Measurements from ENCODE around the gene VWA8.
"Not testable (repeated sequence)": the region's sequence is repeated elsewhere in the genome, so short reads cannot be mapped to it uniquely, and the experiment has no call there.

GRCh38 chr13:41745496-41745895, 215.4 kb downstream of the VWA8 start:
- not testable (repeated sequence) for TF ChIP-seq PHF8 (conservative IDR thresholded peaks at IDR 0.05; ENCODE audit: low read depth, low read length); RXRA (IDR thresholded peaks at IDR 0.05; ENCODE audit: insufficient read depth, low read depth, low read length); HDAC6 (IDR thresholded peaks at IDR 0.05; ENCODE audit: low read depth, low read length); CREB1 (IDR thresholded peaks at IDR 0.05); RAD21 (IDR thresholded peaks at IDR 0.05 in 1 of 2, conservative IDR thresholded peaks at IDR 0.05 in 1 of 2; ENCODE audit: low read depth in 2 of 2, low read length in 2 of 2); EP300 (IDR thresholded peaks at IDR 0.05; ENCODE audit: borderline replicate concordance in 1 of 2, low read depth in 2 of 2, low read length in 2 of 2); NANOG (IDR thresholded peaks at IDR 0.05; ENCODE audit: insufficient read depth, low read depth, low read length, poor library complexity, severe bottlenecking); CHD2 (IDR thresholded peaks at IDR 0.05; ENCODE audit: low read length); EZH2 (IDR thresholded peaks at IDR 0.05; ENCODE audit: low read depth, low read length, severe bottlenecking)
- TF ChIP-seq, protein P1, sequence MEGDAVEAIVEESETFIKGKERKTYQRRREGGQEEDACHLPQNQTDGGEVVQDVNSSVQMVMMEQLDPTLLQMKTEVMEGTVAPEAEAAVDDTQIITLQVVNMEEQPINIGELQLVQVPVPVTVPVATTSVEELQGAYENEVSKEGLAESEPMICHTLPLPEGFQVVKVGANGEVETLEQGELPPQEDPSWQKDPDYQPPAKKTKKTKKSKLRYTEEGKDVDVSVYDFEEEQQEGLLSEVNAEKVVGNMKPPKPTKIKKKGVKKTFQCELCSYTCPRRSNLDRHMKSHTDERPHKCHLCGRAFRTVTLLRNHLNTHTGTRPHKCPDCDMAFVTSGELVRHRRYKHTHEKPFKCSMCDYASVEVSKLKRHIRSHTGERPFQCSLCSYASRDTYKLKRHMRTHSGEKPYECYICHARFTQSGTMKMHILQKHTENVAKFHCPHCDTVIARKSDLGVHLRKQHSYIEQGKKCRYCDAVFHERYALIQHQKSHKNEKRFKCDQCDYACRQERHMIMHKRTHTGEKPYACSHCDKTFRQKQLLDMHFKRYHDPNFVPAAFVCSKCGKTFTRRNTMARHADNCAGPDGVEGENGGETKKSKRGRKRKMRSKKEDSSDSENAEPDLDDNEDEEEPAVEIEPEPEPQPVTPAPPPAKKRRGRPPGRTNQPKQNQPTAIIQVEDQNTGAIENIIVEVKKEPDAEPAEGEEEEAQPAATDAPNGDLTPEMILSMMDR (IDR thresholded peaks at IDR 0.05; ENCODE audit: control extremely low read depth in 1 of 3, insufficient read depth in 1 of 3, low read depth in 1 of 3, low read length in 3 of 3), result not testable (repeated sequence)
